AG10803 (cell line): ENCODE measurements around the gene MYO5B.

Experiments used
- DNase-seq: peaks from one replicate; pipeline ENCODE4 v3.0.0; 2010; ENCODE audit warnings: low read depth
- H3K4me3 ChIP-seq: 2 replicates; pipeline ENCODE4 v1.5.1; 2011; ENCODE audit warnings: mild to moderate bottlenecking, low read length, control low read depth
- TF ChIP-seq, protein P1 (sequence below): conservative IDR thresholded peaks from 2 replicates; pipeline ENCODE4 v1.5.1; 2011; ENCODE audit warnings: mild to moderate bottlenecking, low read length, control low read depth, inconsistent platforms

Gene MYO5B

DNA sequence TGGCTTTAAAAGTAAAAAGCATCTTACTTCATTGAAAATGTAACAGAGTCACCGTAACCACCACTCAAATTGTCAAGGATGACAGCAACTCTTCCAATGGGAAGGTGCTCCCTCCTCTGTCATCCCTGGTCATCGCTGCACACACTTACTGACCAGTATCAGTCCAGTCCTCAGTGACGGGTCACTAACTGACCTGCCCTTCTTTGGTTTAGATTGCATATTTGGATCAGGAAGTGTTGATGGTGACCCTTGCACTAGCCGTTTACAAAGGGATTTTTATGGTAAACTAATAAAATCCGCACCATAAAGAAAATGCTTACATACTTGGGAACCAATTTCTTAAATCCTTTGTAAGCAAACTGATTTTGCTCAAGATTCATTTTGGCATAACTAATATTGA lies 239.7 kb downstream of the MYO5B start:
- no peak for DNase-seq
- H3K4me3 ChIP-seq, result no peak overlapping the region
- TF ChIP-seq, protein P1, sequence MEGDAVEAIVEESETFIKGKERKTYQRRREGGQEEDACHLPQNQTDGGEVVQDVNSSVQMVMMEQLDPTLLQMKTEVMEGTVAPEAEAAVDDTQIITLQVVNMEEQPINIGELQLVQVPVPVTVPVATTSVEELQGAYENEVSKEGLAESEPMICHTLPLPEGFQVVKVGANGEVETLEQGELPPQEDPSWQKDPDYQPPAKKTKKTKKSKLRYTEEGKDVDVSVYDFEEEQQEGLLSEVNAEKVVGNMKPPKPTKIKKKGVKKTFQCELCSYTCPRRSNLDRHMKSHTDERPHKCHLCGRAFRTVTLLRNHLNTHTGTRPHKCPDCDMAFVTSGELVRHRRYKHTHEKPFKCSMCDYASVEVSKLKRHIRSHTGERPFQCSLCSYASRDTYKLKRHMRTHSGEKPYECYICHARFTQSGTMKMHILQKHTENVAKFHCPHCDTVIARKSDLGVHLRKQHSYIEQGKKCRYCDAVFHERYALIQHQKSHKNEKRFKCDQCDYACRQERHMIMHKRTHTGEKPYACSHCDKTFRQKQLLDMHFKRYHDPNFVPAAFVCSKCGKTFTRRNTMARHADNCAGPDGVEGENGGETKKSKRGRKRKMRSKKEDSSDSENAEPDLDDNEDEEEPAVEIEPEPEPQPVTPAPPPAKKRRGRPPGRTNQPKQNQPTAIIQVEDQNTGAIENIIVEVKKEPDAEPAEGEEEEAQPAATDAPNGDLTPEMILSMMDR, result no peak

DNA sequence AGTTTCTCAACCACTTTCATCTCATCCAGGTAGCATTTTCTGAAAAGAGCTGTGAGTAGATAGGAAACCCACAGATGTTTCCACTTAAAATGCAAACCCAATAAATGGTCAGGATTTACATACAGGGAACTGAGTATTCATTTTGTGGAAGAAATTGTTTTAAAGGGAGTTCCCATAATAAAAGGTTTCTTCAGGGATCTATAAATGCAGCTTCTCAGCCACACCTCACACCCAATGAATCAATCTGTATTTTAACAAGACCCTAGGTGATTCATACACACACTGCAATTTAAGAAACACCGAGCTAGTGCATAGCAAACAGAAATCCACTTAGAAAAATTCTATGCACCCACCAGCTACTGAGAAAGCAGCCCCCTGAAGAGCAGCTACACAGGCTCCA lies 241.6 kb downstream of the MYO5B start:
- TF ChIP-seq, protein P1, result no peak
- no peak overlapping the region for H3K4me3 ChIP-seq
- no peak for DNase-seq

DNA sequence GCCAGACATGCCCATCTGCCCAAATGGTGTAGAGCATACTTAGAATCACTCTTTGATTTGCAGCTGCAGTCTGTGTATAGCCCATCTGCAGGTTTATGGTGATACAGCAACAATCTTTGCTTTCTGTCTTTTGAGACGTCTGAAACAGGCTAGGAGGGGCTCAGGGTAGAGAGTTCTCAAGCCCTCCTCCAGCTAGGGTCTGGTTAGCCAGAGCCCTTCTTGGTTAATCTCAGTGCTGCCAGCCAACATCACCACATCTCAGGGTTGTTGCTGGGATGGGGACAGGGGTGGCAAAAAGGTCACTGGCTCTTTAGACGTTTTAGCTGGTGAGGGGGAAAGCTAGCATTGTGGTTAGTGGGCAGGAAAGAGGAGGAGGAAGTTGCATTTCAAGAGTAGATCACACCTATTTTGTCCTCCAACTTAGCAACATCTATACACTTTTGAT lies 245.0 kb downstream of the MYO5B start:
- TF ChIP-seq, protein P1, result no peak
- H3K4me3 ChIP-seq, result no peak overlapping the region
- no peak for DNase-seq

DNA sequence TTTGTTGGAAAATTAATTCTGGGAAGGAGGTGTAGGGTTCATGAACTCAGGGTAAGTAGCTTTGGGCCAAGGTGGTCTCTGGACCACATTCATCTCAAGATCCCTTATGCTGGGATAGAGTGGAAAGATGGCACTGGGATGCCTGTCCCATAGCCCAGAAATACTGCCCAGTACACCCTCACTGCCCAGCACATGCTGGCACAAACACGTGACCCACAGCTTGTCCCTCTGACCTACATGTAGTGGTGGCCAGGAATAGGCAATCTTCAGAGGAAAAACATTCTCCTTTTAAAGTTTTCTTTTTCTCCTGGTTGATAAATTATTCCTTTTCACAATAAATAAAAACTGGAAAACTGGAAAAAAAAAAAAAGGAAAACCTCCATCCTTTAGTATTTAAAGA lies 246.0 kb downstream of the MYO5B start:
- DNase-seq, result no peak
- TF ChIP-seq, protein P1, result no peak
- H3K4me3 ChIP-seq, result no peak overlapping the region

DNA sequence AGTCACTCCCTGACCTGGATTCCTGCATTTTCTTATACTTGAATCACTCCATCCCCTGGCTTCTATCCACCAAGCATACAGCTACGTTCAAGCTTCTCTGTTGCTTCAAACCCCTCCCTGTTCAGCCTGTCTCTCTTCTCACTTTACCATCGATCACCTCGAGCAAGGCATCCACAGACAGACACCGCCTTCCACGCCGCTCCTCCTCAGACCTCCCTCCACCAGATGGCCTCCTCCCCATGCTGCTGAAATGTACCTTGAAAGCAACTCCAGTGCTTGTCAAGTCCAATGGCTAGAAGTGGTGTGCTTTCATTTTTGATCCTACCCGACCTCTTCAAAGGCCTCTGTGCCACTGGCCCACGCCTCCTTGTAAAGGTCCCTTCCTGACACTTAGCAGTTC lies 250.3 kb downstream of the MYO5B start:
- H3K4me3 ChIP-seq, result no peak overlapping the region
- DNase-seq, result no peak
- TF ChIP-seq, protein P1, result no peak

DNA sequence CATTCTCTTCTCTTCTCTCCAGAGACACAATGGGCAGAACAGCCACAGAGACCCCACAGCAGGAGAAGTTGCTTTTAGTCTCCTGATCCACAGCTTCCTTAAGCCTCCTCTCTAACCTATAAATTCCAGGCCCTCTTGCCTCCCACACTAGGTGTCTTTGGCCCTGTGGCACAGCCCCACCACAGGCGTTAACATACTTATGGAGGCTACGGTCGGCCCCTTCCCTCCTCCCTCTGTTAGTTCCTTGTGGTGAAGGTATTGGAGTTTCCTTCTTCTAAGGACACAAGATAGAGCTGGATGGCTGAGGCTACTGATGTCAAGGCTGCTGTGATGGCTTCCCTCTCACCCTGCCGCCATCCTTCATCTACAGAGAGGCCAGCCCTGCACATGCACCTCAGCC lies 258.1 kb downstream of the MYO5B start:
- H3K4me3 ChIP-seq, result no peak overlapping the region
- DNase-seq, result no peak
- TF ChIP-seq, protein P1, result no peak

DNA sequence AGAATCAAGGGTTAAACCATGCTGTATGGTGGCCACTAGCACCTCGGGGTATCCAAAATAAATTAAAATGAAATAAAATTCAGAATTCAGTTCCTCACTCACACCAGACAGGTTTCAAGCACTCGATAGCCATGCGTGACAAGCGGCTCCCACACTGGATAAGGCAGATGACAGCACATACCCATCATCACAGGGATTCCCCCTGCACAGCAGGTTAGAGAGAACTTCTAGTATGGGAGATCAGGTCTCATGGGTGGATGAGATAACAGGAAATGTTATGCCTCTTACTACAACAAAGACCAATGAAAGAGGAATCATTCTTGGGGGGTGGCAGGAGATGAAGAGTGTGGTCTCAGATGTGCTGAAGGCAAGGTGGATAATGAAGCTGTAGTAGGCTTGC lies 259.7 kb downstream of the MYO5B start:
- DNase-seq, result no peak
- TF ChIP-seq, protein P1, result no peak

More for the DNA sequence above, 259.7 kb downstream of the MYO5B start:
- H3K4me3 ChIP-seq, result no peak overlapping the region
